ENCODE results near the gene GCSAML. TPM values are rescaled to one million over a fixed set of nuclear protein-coding genes. Genes with fewer than 3 reads are reported as not detected.
"Not testable (repeated sequence)": the region's sequence is repeated elsewhere in the genome, so short reads cannot be mapped to it uniquely, and the experiment has no call there.

The GCSAML gene
- total RNA-seq (2014; rRNA removed; shearing (Covaris generic)) = 0.32 and 0.43 TPM in 2 replicates
- polyA plus RNA-seq (2015; cell fraction: cytosol; rRNA removed) = 0.52 and 0.61 TPM in 2 replicates
- 0.46 and 1.8 TPM in 2 replicates for polyA plus RNA-seq (2015; cell fraction: nucleus; rRNA removed)

- in situ Hi-C loops (cut with HindIII; ENCODE audit: low pct_unique_long_range_greater_than_20kb, low sequenced_read_pairs) = no loop called here
Measured at GRCh38 chr1:247548769-247549182, at the start of gene GCSAML. GCSAML (plus strand) TSS chr1:247549134; CDS start chr1:247549192, 58 bp downstream.

GRCh38 chr1:247500865-247501264, 48.1 kb upstream of the GCSAML start:
- DNase-seq (ENCODE audit: low read depth, low spot score) = no peak

More at GRCh38 chr1:247548769-247549182, at the start of gene GCSAML:
- no peak for DNase-seq (ENCODE audit: low read depth, low spot score)

GRCh38 chr1:247506831-247507230, 42.1 kb upstream of the GCSAML start:
- in situ Hi-C loops (cut with HindIII; ENCODE audit: low pct_unique_long_range_greater_than_20kb, low sequenced_read_pairs) = no loop called here
- no peak for DNase-seq (ENCODE audit: low read depth, low spot score)

More at GRCh38 chr1:247500865-247501264, 48.1 kb upstream of the GCSAML start:
- in situ Hi-C loops (cut with HindIII; ENCODE audit: low pct_unique_long_range_greater_than_20kb, low sequenced_read_pairs) = no loop called here

- in situ Hi-C loops (cut with HindIII; ENCODE audit: low pct_unique_long_range_greater_than_20kb, low sequenced_read_pairs) = no loop called here
- DNase-seq (ENCODE audit: low read depth, low spot score) = no peak
Measured at GRCh38 chr1:247517795-247518612, 30.9 kb upstream of the GCSAML start.

GRCh38 chr1:247518613-247518891, 30.4 kb upstream of the GCSAML start:
- DNase-seq (ENCODE audit: low read depth, low spot score) = no peak
- in situ Hi-C loops (cut with HindIII; ENCODE audit: low pct_unique_long_range_greater_than_20kb, low sequenced_read_pairs) = no loop called here

- in situ Hi-C loops (cut with HindIII; ENCODE audit: low pct_unique_long_range_greater_than_20kb, low sequenced_read_pairs); DNase-seq (ENCODE audit: low read depth, low spot score): not testable (repeated sequence)
Measured at GRCh38 chr1:247521886-247522285, 27.0 kb upstream of the GCSAML start.

- no peak for DNase-seq (ENCODE audit: low read depth, low spot score)
- in situ Hi-C loops (cut with HindIII; ENCODE audit: low pct_unique_long_range_greater_than_20kb, low sequenced_read_pairs) = no loop called here
Measured at GRCh38 chr1:247528812-247529474, 20.0 kb upstream of the GCSAML start.

GRCh38 chr1:247529771-247530355, 19.1 kb upstream of the GCSAML start:
- DNase-seq (ENCODE audit: low read depth, low spot score) = no peak
- in situ Hi-C loops (cut with HindIII; ENCODE audit: low pct_unique_long_range_greater_than_20kb, low sequenced_read_pairs) = no loop called here

- in situ Hi-C loops (cut with HindIII; ENCODE audit: low pct_unique_long_range_greater_than_20kb, low sequenced_read_pairs) = no loop called here
- DNase-seq (ENCODE audit: low read depth, low spot score) = no peak
Measured at GRCh38 chr1:247530785-247531184, 18.1 kb upstream of the GCSAML start.

- peak; percentile 10 for DNase-seq (ENCODE audit: low read depth, low spot score)
- in situ Hi-C loops (cut with HindIII; ENCODE audit: low pct_unique_long_range_greater_than_20kb, low sequenced_read_pairs) = no loop called here
Measured at GRCh38 chr1:247531937-247532336, 17.0 kb upstream of the GCSAML start.

- DNase-seq (ENCODE audit: low read depth, low spot score) = no peak
- in situ Hi-C loops (cut with HindIII; ENCODE audit: low pct_unique_long_range_greater_than_20kb, low sequenced_read_pairs) = no loop called here
Measured at GRCh38 chr1:247535402-247535801, 13.5 kb upstream of the GCSAML start.

GRCh38 chr1:247536340-247536739, 12.6 kb upstream of the GCSAML start, which contains the start of gene OR2C3:
OR2C3 (minus strand) TSS chr1:247536440; CDS start chr1:247532511, 3,929 bp downstream.
- DNase-seq (ENCODE audit: low read depth, low spot score) = no peak
- in situ Hi-C loops (cut with HindIII; ENCODE audit: low pct_unique_long_range_greater_than_20kb, low sequenced_read_pairs) = no loop called here

GRCh38 chr1:247538561-247538960, 10.4 kb upstream of the GCSAML start:
- in situ Hi-C loops (cut with HindIII; ENCODE audit: low pct_unique_long_range_greater_than_20kb, low sequenced_read_pairs) = no loop called here
- DNase-seq (ENCODE audit: low read depth, low spot score) = no peak

- DNase-seq (ENCODE audit: low read depth, low spot score) = no peak
- in situ Hi-C loops (cut with HindIII; ENCODE audit: low pct_unique_long_range_greater_than_20kb, low sequenced_read_pairs) = no loop called here
Measured at GRCh38 chr1:247539215-247539614, 9.7 kb upstream of the GCSAML start.

- no peak for DNase-seq (ENCODE audit: low read depth, low spot score)
- in situ Hi-C loops (cut with HindIII; ENCODE audit: low pct_unique_long_range_greater_than_20kb, low sequenced_read_pairs) = no loop called here
Measured at GRCh38 chr1:247540581-247540980, 8.4 kb upstream of the GCSAML start.

GRCh38 chr1:247542811-247543210, 6.1 kb upstream of the GCSAML start:
- DNase-seq (ENCODE audit: low read depth, low spot score) = no peak
- in situ Hi-C loops (cut with HindIII; ENCODE audit: low pct_unique_long_range_greater_than_20kb, low sequenced_read_pairs) = no loop called here

GRCh38 chr1:247548092-247548491, 842 bp upstream of the GCSAML start:
- in situ Hi-C loops (cut with HindIII; ENCODE audit: low pct_unique_long_range_greater_than_20kb, low sequenced_read_pairs) = no loop called here

GRCh38 chr1:247551721-247552120, 2.8 kb downstream of the GCSAML start:
- DNase-seq (ENCODE audit: low read depth, low spot score) = no peak

More at GRCh38 chr1:247548092-247548491, 842 bp upstream of the GCSAML start:
- DNase-seq (ENCODE audit: low read depth, low spot score) = no peak

More at GRCh38 chr1:247551721-247552120, 2.8 kb downstream of the GCSAML start:
- in situ Hi-C loops (cut with HindIII; ENCODE audit: low pct_unique_long_range_greater_than_20kb, low sequenced_read_pairs) = no loop called here
